AG08396 (cell line): ENCODE measurements around the gene WASF2.
"Not testable (repeated sequence)": the region's sequence is repeated elsewhere in the genome, so short reads cannot be mapped to it uniquely, and the experiment has no call there.

ENCODE experiments used
- DNase-seq: peaks from one replicate; pipeline ENCODE4 v3.0.0; 2012; ENCODE audit warnings: low spot score, mixed read lengths

Gene WASF2, protein sequence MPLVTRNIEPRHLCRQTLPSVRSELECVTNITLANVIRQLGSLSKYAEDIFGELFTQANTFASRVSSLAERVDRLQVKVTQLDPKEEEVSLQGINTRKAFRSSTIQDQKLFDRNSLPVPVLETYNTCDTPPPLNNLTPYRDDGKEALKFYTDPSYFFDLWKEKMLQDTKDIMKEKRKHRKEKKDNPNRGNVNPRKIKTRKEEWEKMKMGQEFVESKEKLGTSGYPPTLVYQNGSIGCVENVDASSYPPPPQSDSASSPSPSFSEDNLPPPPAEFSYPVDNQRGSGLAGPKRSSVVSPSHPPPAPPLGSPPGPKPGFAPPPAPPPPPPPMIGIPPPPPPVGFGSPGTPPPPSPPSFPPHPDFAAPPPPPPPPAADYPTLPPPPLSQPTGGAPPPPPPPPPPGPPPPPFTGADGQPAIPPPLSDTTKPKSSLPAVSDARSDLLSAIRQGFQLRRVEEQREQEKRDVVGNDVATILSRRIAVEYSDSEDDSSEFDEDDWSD

DNA sequence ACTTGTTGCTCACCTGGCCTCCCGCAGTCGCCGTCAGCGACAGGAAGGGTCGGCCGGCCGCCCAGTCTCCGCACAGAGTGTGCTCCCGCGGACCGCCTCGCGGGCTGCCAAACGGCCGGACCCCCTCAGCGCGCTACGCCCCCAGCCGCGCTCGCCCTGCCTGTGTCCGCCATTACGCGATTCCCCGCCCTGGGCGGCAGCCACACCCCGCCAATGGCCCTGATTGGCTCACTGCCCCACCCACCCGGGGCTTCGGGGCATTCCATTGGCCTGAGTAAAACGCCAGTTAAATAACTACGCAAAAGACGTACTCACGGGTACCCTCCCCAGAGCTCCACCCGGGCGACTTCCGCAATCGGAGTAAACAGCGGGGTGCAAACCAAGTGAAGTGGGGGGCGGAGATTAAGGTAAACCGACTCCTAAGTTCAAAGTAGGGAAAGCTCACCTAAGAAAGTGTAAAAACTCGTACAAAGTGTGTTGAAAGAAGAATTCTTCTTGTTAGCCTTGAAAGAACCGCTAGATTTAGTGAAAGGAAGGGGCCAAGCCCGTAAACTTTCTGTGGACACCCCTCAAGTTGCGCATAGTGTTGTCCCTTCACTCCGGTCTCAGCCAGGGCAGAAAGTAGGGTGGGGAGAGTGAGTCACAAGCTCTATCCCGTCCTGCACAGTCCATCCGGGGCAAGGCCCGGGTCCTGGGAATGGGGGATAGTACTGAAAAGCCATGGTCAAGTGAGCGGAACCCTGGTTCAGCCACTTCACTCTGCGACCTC, at the start of gene WASF2:
Gene WASF2, minus strand, starts transcription at position 195 of the 769 bp plus-strand sequence. CDS start 61,277 bp downstream, outside the sequence.
- DNase-seq: peak; percentile 95

DNA sequence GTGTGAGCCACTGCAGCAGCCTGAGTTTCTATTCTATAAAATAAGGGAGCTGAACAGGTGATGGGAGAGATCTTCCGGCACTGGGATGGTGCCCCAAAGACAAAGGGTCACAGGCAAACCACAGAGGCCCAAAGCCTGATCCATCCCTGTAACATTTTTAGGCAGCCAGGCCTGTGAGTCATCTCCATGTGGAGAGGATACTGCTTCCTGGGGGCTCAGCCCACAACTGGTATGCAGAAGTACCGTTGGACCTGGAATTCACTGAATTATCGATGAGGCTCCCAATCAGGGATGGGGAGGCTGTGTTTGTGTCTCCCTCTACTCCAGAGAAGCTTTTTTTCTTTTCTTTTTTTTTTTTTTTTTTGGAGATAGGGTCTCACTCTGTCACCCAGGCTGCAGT, 48.8 kb upstream of the WASF2 start:
- DNase-seq: peak; percentile 77

DNA sequence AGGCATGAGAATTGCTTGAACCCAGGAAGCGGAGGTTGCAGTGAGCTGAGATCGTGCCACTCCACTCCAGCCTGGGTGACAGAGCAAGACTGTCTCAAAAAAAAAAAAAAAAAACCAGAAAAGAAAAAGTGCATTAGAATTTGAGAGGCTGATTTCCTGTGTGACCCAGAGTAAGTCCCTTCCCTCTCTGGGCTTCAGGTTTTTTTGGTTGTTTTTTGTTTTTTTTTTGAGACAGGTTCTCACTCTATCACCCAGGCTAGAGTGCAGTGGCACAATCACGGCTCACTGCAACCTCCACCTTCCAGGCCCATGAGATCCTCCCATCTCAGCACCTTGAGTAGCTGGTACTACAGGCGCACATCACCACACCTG, 48.3 kb upstream of the WASF2 start:
- not testable (repeated sequence) for DNase-seq

DNA sequence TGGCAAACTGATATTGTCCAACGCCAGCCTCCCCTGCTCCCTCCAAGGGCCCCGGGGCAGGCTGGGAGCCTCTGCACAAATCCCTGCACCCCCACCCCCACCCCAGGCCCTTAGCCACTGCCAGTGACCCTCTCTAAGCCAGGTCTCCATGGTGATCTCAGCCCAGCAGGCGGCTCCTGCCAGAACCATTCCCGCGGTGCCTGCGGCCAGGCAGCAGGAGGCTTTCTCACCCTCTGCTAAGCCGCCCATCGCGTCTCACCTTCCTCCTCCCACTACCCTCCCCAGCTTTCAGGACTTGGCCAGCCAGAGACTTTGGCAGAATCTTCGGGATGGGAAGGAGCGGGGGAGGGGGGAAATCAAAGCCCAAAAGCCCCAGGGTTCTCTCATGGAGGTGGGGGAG, 46.8 kb upstream of the WASF2 start:
- peak; percentile 82 for DNase-seq

DNA sequence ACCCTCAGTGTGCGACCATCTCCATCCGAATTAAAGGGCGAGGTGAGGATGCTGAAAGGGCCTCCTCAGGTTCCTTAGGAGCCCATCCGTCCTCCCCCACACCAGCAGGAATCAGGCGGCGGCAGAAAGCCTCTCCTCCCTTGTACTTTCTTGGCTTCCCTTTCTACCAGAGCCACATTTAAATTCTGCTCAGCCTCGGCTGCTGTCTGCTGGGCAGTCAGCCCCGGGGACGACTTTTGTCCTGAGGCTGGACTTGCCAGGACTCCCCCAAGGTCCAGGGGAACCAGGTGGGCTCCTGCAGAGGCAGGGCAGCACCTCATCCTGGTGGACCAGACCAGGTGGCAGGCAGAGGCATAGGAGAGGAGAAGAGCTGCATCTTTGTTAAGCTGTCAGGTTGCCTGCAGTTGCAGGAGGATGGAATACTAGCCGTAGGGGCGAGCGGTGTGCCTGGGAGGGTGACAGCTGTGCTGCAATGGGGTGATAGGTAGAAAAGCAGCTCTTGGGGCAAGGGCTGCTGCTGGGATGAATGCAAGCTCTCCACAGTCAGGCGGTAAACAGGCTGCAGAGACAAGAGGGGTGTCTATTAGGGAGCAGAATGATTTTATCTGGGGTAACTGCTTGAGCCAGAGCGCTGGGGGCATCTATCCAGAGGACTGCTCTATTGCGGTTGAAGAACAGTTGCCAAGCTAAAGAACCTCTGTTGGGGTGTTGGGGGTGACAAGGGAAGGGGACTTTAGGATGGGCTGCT, 46.2 kb upstream of the WASF2 start:
- DNase-seq: no peak

DNA sequence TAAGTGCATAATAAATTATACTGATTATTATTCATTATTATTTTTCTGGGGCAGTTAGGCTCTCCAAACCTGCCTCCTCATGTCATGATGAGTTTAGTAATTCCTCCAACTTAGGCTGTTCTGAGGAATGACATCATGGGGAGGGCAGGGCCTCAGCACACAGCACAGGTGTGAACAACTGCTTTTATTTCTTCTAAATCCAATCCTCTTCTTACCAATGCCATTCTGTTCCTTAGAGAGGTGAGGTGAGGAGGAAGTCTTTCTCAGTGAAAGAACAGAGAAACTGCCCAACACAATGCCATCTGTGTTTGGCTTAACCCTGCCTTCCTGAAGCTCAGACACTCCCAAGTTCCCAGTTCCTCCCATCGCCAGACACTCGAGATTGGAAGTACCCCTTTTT, 45.4 kb upstream of the WASF2 start:
- no peak for DNase-seq

DNA sequence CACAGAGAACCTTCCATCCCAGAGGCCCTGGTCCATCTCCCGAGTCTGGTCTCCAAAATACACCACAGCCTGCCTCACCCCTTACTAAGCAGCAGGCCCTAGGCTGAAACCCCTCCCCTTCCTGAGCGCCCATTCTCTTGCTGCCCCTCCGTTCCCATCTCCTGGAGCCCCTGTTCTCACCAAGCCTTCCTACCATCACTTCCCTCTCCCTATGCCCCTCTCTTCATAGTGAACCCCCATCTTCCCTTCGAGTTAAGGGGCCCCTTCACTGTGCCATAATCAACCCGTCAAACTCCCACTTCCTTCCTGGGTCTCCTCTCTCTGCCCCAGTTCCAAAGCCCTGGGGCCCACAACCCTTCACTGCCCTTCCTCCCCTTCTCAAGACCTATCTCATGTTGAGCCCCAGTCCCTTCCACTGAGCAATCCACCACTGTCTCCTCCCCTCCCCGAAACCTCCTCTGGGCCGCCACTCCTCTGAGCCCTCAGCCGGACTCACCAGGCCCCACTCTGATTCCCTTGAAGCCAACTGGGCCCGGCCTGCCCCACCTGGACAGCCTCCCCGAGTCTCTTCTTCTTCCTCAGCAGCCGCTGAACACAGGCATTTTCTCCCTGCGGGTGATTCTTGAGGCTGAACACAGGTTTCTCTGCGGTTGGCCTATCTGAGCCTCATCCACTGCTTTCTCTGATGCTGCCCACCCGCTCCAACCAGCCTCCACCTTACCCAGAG, 42.2 kb upstream of the WASF2 start:
- no peak for DNase-seq

DNA sequence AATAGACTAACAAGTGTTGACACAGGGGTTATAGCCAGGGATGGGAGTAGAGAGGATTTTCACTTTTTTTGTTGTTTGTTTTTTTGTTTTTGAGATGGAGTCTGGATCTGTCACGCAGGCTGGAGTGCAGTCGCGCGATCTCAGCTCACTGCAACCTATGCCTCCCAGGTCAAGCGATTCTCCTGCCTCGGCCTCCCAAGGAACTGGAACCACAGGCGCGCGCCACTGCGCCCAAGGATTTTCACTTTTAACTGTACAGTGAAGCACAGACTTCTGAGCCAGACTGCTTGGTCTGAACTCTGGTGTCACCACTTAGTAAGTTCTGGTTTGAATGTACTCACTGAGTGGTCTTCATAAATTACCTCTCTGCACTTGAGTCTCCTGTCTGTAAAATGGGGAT, 40.2 kb upstream of the WASF2 start:
- DNase-seq: no peak

DNA sequence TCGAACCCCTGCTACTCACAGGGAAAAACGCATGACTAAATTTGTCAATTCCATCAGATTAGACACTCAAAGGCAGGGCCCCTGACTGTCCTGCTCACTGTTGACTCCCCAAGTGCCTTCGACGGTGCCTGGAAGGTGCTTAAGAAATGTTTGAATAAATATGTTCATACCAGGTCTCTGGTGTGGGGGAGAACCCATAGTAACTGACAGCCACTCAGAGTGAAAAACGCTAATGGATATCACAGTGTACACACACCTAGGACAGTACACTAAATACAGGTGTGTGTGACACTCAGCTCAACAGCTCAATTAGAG, 39.7 kb upstream of the WASF2 start:
- DNase-seq: no peak

DNA sequence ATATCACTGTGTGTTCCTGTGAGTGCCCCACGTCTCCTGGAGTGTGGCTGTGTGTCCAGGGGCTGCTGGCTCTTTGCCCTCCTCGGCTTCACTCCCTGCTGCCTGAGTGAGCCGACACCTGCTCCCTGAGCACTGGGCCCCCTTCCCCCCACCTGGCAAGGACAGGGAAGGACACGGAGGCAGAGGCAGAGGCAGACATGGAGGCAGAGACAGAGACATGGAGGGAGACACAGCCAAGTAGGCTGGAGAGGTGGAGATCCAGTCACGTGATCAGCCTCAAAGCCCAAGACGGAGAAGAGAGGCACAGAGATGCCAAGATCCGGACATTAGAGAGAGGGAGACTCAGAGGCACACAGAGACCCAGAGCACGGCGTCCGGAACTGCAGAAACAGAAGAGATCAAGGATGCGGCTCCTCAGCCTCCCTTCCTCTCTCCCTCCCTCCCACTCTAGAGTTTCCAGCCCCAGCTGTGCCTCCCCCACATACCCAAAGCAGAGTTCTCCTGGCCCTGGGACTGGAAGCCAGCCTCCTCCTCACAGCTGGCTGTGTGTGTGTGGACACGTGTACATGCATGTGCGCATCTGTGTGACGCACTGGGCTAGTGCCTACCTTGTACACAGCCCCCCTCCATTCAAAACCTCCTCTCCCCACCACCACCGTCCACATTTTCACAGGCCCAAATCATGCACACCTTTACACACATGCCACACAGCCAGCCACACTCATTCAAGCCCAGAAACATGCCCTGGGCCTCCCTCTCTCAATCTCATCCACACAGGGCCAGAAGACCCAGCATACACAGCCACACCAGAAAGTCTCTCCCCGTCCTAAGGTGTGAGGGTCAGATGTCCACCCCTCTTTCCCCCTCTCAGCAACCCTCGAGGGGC, 39.1 kb upstream of the WASF2 start:
- DNase-seq: peak; percentile 76

DNA sequence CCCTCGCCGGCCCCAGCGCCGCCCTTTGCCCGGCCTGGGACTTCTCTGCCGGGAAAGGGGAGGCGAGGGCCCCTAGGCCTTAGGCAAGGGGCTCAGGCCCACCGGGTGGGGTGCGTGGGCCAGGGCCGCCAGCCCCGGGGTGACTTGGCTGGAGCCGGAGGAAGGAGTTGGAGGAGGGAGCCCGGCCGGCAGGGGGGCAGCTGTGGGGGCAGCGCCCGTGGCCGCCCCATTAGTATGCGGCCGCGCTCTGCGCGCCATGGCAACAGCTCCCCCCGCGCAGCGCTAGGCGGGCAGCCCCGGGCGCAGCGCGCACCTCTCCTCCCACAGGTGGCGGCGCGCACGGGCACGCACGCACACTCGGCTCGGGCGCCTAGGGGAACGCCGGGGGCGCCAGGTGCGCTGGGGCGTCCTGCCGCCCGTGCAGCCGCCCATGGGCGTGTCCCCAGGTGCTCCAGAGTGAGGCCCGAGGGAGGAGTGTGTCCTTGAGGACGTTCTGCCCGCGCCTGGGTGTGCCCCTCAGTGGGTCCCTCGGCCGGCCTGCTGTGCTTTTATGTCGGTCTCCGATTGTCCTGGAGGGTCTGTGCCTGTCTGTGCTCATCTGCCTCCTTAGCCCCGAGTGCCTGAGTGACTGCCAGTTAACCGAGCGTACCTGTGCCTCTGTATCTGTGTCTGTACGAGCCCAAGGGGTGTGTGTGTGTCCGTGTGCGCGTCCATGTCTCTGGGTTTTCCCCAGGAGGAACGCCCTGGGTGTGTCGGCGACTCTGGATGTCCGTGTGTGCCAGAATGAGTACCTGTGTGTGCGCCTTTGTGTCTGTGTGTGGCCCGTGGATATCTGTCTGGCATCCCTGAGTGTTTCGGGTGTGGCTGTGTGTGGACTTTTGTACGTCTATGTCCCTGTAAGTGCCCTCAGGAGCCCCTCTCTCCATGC, 38.2 kb upstream of the WASF2 start:
- no peak for DNase-seq

DNA sequence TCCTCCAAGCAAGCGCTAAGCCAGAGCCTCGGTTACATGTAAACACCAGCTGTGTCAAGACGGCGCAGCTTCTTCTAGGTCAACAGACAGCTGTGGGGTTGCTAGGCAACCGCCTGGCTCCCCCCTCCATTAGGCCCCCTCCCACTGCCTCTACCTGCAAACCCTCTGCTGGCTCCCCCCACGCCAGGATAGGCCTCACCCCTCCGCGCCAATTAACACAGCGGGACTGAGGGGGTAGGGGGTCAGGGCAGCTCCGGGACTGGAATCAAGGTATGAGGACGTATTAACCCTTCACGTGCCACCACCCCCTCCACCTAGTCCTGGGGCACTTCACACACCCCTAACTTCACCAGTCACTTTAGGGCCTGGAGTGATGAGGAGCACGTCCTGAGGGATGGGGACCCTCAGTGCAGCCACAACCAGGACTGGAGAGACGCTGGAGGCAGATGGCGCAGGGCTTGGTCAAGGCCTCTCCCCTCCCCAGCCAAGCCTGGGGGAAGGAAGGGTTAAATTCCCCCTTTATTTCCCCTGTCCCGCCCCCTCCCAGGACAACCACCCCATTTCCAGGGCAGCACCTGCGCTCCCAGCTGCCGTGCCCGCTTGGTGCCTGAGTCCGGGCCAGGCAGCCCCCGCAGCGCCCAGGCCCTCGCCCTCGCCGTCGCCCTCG, 37.4 kb upstream of the WASF2 start:
- peak; percentile 70 for DNase-seq

DNA sequence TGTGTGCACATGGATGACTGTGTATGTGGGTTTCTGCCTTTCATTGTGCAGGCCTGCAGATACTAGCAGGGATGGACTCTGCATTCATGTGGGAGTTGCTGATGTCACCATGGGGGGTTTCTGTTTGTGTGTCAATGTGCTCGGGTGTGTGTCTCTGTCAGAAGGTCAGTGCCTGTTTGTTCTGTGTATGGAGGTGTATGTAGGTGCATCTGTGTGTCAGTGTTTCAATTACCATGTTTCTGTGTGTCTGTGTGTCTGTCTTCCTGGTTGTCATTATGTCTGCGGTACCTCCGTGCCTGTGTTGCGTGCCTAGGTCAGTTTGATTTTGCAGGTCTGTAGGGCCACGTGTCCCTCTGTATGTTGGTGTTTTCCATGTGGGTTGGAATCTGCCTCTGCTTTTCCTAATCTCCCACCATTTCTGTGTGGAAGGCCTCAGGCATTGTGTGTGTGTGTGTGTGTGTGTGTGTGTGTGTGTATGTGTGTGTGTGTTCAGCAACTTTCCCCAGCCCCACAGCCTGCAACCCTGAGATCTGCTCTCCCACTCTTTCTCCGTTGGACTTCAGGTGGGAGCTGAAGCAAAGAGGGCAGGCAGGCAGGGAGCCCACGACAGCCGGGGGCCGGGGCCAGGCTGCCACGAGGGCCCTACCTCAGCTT, 36.7 kb upstream of the WASF2 start:
- DNase-seq: no peak

DNA sequence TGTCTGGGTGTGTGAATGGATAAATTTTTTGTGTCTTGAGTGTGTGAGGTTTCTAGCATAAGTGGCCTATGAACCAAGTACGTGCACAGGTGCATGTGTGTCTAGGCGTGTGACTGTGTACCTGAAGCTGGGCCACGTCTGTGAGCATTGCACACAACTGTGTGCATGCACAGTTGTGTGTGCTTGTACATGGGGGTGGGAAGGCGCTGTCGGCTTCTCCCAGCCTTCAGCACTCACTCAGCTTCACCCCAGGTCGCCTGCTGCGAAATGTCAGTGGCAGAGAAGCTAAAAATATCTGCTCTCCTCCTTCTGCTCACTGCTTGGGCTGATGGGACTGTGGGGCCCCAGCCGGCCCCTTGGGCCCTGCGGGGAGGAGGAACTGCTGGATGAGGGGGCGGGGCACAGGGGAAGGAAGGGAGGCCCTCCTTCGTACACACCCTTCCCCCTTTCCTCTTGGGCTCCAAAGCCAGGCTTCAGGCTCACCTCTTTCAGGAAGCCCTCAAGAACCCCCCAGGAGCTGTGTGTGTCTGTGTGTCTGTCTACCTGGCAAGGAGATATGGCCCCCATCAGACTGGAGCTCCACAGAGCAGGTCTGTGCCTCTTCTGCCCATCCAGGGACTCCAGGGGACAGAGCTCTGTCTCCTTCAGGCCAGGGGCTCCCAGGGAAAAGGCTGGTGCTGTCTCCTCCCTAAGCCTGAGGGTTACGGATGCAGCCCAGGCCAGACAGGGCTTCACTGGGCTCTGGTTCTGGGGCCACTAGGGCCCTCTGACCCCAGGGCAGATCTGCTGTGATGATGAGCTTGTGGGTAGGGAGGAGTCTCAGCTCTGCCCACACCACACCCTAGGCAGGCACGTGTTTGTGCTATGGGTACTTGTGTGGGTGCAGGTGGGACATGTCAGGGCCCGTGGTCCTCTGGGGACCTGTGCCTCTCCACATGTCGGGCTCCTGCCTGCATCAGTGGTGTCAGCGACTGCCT, 35.6 kb upstream of the WASF2 start:
- DNase-seq: peak; percentile 80

DNA sequence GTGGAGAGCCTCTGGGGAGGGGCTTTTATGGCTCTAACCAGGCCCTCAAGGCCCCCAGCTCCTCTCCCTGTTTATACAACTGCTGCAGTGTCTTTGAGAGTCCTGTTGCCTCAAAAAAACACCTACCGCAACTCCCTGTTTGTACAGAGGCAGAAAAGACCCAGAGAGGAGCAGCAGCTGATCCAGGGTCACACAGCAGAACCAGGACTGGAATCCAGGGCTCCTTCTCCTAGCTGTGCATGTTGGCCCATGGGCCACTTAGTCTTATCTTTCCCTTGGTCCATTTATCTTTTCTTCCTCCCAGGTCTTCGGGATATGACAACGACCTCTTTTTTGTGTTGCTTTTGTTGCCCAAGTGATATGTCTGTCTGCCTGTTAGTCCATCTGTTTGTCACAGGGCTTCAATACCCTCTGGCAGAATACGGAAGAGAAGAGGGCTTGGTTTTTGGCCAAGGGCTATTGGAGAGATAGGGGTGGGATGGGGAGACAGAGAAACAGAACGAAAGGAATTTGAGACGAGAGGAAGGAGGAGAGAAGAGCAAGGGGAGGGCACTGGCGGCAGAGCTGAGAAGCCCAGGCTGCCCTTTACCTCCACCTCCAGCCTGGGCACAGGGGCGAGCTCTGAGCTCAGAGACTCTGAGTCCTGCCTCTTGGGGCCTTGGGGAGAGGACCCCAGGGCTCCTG, 33.5 kb upstream of the WASF2 start:
- no peak for DNase-seq

DNA sequence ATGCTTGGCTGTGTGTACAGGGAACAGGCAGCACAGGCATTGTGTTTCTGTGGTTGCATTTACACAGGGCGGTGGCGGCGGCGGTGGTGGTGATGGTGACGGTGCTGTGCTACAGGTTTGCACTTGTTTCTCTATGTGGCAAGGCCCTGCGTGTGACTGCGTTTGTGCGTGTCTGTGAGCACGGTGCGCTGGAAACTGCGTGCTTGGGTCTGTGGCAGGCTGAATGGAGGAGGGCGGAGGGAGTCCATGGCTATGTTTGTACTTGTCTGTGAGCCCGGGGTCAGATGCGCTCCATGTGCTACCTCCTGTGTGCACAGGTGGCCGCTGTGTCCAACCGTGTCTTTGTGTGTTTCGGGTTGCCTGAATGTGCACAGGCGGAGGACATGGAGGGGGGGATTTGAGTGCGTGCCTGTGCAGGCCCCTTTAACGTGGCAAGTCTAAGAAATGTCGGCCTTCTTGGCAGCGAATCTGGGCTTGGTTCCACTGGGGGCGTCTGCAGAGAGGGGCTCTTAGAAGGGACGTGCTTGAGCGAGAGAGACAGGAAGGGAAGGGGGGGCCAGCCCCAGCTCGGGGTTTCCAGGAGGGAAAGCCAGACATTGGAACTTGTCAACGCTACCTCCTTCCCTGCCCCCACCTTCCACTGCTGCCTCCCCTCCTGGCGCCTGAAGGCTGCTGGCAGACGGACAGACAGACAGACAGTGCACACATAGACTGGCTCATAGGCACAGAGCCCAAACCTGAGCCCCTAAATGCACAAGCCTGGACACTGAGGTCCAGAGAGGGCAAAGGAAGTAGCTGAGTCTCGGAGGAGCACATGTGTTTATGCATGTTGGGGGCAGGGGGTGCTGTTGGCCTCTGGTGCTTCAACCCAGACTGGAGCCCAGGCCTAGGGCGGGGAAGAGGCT, 32.7 kb upstream of the WASF2 start:
- DNase-seq: no peak
